Smooth muscle cell (in vitro differentiated cells): ENCODE data around the gene RAX. TPM values are rescaled to one million over a fixed set of nuclear protein-coding genes. Genes with fewer than 3 reads are reported as not detected.
A peak's percentile ranks its signal among the peaks of the same experiment; 100 is the strongest.

ENCODE experiments used
- DNase-seq: peaks from one replicate; lab custom pipeline; 2025; ENCODE audit not compliant: unreplicated experiment; lab: John Stamatoyannopoulos, UW
- H2AFZ ChIP-seq: fragments of 200-600 bp; sonication (generic); 2 replicates; pipeline ENCODE4 v1.6.0; 2016; ENCODE audit warnings: antibody characterized with exemption, low read depth, mild to moderate bottlenecking
- H3F3A ChIP-seq: fragments of 200-600 bp; sonication (generic); 2 replicates; pipeline ENCODE4 v1.6.0; 2017; ENCODE audit warnings: antibody characterized with exemption, low read depth
- H3K27ac ChIP-seq: fragments of 200-600 bp; sonication (generic); 2 replicates; pipeline ENCODE4 v1.5.1; 2016; ENCODE audit warnings: low read depth, mild to moderate bottlenecking
- H3K27me3 ChIP-seq: fragments of 200-600 bp; sonication (generic); 2 replicates; pipeline ENCODE4 v1.6.1; 2016; ENCODE audit warnings: low read depth, mild to moderate bottlenecking
- H3K36me3 ChIP-seq: fragments of 200-600 bp; sonication (generic); 2 replicates; pipeline ENCODE4 v1.5.1; 2016; ENCODE audit warnings: low read depth
- H3K4me1 ChIP-seq: fragments of 200-600 bp; sonication (generic); 2 replicates; pipeline ENCODE4 v1.5.1; 2016; ENCODE audit warnings: low read depth
- H3K4me2 ChIP-seq: fragments of 200-600 bp; sonication (generic); 2 replicates; pipeline ENCODE4 v1.6.0; 2016; ENCODE audit warnings: mild to moderate bottlenecking
- H3K4me3 ChIP-seq: fragments of 200-600 bp; sonication (generic); 2 replicates; pipeline ENCODE4 v1.5.1; 2016; ENCODE audit warnings: mild to moderate bottlenecking
- H3K79me2 ChIP-seq: fragments of 200-600 bp; sonication (generic); 2 replicates; pipeline ENCODE4 v1.6.0; 2016; ENCODE audit warnings: low read depth, mild to moderate bottlenecking
- H3K9ac ChIP-seq: fragments of 200-600 bp; sonication (generic); 2 replicates; pipeline ENCODE4 v1.6.0; 2016; ENCODE audit warnings: low read depth
- H3K9me3 ChIP-seq: fragments of 200-600 bp; sonication (generic); replicated peaks from 2 replicates; pipeline ENCODE4 v1.5.1; 2016; ENCODE audit warnings: low read depth
- H4K20me1 ChIP-seq: fragments of 200-600 bp; sonication (generic); 2 replicates; pipeline ENCODE4 v1.6.0; 2016; ENCODE audit warnings: low read depth
- WGBS: methylation state at CpG from one replicate; pipeline ENCODE4 v1.1.7; 2016; ENCODE audit warnings: low lambda C conversion rate; 5-methylcytosine and 5-hydroxymethylcytosine counted together
- polyA plus RNA-seq: library from polyadenylated mRNA; unstranded; fragments of >200 nt; fragmentation: Nextera tagmentation; extraction: Ambion mirVana; gene quantifications from 2 replicates; pipeline ENCODE4 v1.2.1, GENCODE V29; 2016
- total RNA-seq: library from RNA; depleted of rRNA; stranded (reverse); fragments of >200 nt; gene quantifications from 2 replicates; pipeline ENCODE4 v1.2.3, GENCODE V29; 2014
- TF ChIP-seq, protein P1 (sequence below): fragments of 200-600 bp; sonication (generic); IDR thresholded peaks from 2 replicates; pipeline ENCODE4 v1.5.1; 2017; ENCODE audit warnings: borderline replicate concordance, mild to moderate bottlenecking, antibody characterized with exemption; ENCODE audit not compliant: insufficient read depth, poor library complexity, severe bottlenecking

The RAX gene
- total and polyA plus RNA-seq, 2 experiments from 2014 or later = not detected

DNA sequence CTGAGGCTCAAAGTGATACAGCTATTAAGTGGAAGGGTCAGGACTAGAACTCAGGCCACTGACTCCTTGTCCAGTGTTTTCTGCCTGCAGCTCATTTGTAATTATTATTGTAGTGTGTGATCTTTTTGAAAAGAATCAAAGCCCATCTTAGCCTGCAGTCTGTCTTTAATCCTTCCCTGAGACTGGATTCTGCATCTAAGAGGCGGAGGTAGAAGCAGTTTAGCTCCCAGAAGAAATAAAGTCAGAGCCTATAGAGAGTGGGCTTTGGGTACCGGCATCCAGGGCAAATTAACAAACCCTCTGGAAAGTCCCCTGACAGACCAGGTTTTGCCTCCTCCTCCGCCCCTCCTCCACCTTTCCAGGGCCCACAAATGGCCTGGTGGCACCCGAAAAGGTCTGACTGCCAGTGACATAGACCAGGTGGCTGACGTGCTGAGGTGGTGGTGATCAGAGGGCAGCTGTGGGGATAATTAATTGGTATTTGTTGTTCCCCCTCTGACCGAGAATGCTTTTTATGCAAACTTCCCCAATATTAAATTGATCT, 2.2 kb upstream of the RAX start:
- Histone ChIP-seq H2AFZ (no peak overlapping the region), H3F3A (no peaks in the 10 kb centered on the region), H3K4me2 (no peak overlapping the region), H3K79me2 (no peaks in the 10 kb centered on the region), H3K9ac (no peak overlapping the region), H3K27me3 (no peaks in the 10 kb centered on the region), H3K4me3 (no peak overlapping the region), H3K9me3 (no peaks in the 10 kb centered on the region), H3K27ac (no peak overlapping the region), H3K4me1 (peaks cover 27% of the 10 kb centered on the region), H4K20me1 (no peaks in the 10 kb centered on the region), H3K36me3 (no peaks in the 10 kb centered on the region)
- TF ChIP-seq, protein P1, sequence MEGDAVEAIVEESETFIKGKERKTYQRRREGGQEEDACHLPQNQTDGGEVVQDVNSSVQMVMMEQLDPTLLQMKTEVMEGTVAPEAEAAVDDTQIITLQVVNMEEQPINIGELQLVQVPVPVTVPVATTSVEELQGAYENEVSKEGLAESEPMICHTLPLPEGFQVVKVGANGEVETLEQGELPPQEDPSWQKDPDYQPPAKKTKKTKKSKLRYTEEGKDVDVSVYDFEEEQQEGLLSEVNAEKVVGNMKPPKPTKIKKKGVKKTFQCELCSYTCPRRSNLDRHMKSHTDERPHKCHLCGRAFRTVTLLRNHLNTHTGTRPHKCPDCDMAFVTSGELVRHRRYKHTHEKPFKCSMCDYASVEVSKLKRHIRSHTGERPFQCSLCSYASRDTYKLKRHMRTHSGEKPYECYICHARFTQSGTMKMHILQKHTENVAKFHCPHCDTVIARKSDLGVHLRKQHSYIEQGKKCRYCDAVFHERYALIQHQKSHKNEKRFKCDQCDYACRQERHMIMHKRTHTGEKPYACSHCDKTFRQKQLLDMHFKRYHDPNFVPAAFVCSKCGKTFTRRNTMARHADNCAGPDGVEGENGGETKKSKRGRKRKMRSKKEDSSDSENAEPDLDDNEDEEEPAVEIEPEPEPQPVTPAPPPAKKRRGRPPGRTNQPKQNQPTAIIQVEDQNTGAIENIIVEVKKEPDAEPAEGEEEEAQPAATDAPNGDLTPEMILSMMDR = no peak
- whole genome bisulfite sequencing = 37% methylated on average over 6 of the region's 6 CpGs
- DNase-seq = no peak

DNA sequence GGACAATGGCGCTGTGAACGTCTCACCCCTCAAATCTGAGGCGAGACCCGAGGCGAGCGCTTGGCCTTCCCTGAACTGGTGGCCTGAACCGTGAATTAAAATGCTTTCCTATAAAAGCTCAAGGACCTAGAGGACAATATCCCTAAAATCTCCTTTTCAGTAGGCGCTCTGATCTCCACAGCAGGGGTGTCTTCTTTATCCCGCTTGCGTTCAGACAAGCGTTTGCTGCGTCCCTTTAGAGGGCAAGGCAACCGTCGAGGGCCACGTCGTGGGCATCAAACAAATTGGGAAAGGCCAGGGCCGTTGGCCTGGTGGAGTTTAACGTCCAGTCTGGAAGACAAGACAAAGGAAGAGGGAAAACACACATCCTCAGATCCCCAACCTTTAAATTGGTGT, 1.3 kb upstream of the RAX start:
- Histone ChIP-seq H3K9me3 (no peaks in the 10 kb centered on the region), H3K4me3 (no peak overlapping the region), H3K79me2 (no peaks in the 10 kb centered on the region), H3K27me3 (no peaks in the 10 kb centered on the region), H3K4me2 (no peak overlapping the region), H3K27ac (no peak overlapping the region), H3K9ac (no peak overlapping the region), H3K4me1 (peaks cover 34% of the 10 kb centered on the region), H3K36me3 (no peaks in the 10 kb centered on the region), H3F3A (no peaks in the 10 kb centered on the region), H4K20me1 (no peaks in the 10 kb centered on the region), H2AFZ (no peak overlapping the region)
- 8% methylated on average over 18 of the region's 18 CpGs for WGBS
- TF ChIP-seq, protein P1 = no peak
- no peak for DNase-seq

DNA sequence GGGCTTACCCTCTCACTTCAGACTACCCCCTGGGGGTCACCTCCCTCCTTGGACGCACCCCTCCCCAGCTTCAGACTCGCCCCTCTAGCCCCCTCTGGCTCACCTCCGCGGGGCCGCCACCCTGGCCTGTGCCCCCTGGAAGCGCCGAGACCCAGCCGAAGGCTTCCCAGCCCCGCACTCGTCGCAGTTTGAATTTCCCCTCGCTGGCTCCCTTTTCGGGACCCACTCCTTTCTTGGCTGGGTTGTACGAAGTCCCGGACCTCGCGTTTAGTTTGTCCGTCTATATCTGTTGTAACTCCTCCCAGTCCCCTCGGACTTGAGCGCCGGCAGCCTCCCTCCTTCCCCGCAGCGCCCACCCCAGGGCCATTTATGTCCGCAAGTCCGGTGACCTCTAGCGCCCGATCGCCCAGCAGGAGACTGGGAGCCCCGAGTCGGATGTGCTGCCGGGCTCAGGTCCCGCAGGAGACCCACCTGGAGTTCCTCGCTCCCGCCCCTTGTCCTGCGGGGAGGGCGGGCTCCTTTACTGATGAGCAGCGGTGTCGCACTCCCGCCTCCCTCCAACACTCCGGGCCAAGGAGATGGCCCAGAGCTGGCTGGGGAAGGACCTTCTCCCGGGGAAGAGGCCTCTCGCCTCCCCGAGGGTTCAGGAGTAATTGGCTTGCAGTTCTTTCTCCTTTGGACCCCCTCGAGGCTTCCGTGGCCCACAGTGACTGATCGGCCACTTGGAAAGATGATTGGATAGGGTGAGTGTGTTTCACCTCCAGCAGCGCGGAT, 692 bp upstream of the RAX start:
- H3K4me3 ChIP-seq = no peak overlapping the region
- no peaks in the 10 kb centered on the region for H4K20me1 ChIP-seq
- no peak overlapping the region for H3K27ac ChIP-seq
- H3K9ac ChIP-seq = no peak overlapping the region
- no peak overlapping the region for H2AFZ ChIP-seq
- H3F3A ChIP-seq = no peaks in the 10 kb centered on the region
- peaks cover 34% of the 10 kb centered on the region for H3K4me1 ChIP-seq
- no peak for DNase-seq
- H3K4me2 ChIP-seq = peak overlapping the region; percentile 67
- no peaks in the 10 kb centered on the region for H3K36me3 ChIP-seq
- TF ChIP-seq, protein P1 = no peak
- 4% methylated on average over 39 of the region's 48 CpGs for WGBS
- H3K27me3 ChIP-seq = peaks cover 1% of the 10 kb centered on the region
- no peaks in the 10 kb centered on the region for H3K9me3 ChIP-seq
- H3K79me2 ChIP-seq = no peaks in the 10 kb centered on the region
